ENCODE measurements around the gene REXO1.

The REXO1 gene

GRCh38 chr19:1851654-1852580, 3.6 kb upstream of the REXO1 start:
- H3K27me3 ChIP-seq (ENCODE audit: insufficient read depth, low read length, poor library complexity): no peaks in the 10 kb centered on the region
- DNase-seq: peak; percentile 70
- H3K9me3 ChIP-seq (ENCODE audit: insufficient read depth, low read length, severe bottlenecking): no peaks in the 10 kb centered on the region
- peaks cover 66% of the 10 kb centered on the region for H4K20me1 ChIP-seq (ENCODE audit: insufficient read depth, low read length)
- peaks cover 43% of the 10 kb centered on the region for H3K4me1 ChIP-seq (ENCODE audit: insufficient read depth, low read length)
- H3K4me3 ChIP-seq (ENCODE audit: low read depth in 1 of 2, low read length in 2 of 2): peak overlapping the region in 1 of 2 experiments; percentile 12; a peak in 1 of 4 replicates
- peak overlapping the region; percentile 53 for H3K4me2 ChIP-seq (ENCODE audit: insufficient read depth, low read length)
- H3K9ac ChIP-seq (ENCODE audit: low read depth, low read length): peak overlapping the region; percentile 15; the same call in 1 of the 2 replicates
- 0 out of 3 replicates have a peak, but pooled peaks have one; percentile 5 for ATAC-seq (ENCODE audit: insufficient read depth, low read depth)
- no peak overlapping the region for H2AFZ ChIP-seq (ENCODE audit: low read depth, low read length)
- H3K27ac ChIP-seq (ENCODE audit: low read length): no peak overlapping the region; the same call in 1 of the 2 replicates
- peaks cover 67% of the 10 kb centered on the region for H3K79me2 ChIP-seq (ENCODE audit: insufficient read depth, low read length)
- peaks cover 16% of the 10 kb centered on the region for H3K36me3 ChIP-seq (ENCODE audit: insufficient read depth, low read length)
- TF ChIP-seq CTCF (IDR thresholded peaks at IDR 0.05; ENCODE audit: borderline replicate concordance, extremely low read depth, low read length, poor library complexity, severe bottlenecking): no peak
- no peak for TF ChIP-seq EZH2 (IDR thresholded peaks at IDR 0.05; ENCODE audit: borderline replicate concordance, low read depth, low read length, severe bottlenecking)

- H3K4me3 ChIP-seq (ENCODE audit: low read depth in 1 of 2, low read length in 2 of 2): no peak overlapping the region
- no peak overlapping the region for H2AFZ ChIP-seq (ENCODE audit: low read depth, low read length)
- peaks cover 68% of the 10 kb centered on the region for H4K20me1 ChIP-seq (ENCODE audit: insufficient read depth, low read length)
- DNase-seq: no peak
- peaks cover 24% of the 10 kb centered on the region for H3K36me3 ChIP-seq (ENCODE audit: insufficient read depth, low read length)
- no peaks in the 10 kb centered on the region for H3K9me3 ChIP-seq (ENCODE audit: insufficient read depth, low read length, severe bottlenecking)
- no peaks in the 10 kb centered on the region for H3K27me3 ChIP-seq (ENCODE audit: insufficient read depth, low read length, poor library complexity)
- ATAC-seq (ENCODE audit: insufficient read depth, low read depth): no peak
- H3K4me1 ChIP-seq (ENCODE audit: insufficient read depth, low read length): peaks cover 48% of the 10 kb centered on the region
- peak overlapping the region; percentile 15; the same call in 1 of the 2 replicates for H3K9ac ChIP-seq (ENCODE audit: low read depth, low read length)
- H3K4me2 ChIP-seq (ENCODE audit: insufficient read depth, low read length): peak overlapping the region; percentile 53; the same call in 1 of the 2 replicates
- H3K79me2 ChIP-seq (ENCODE audit: insufficient read depth, low read length): peaks cover 69% of the 10 kb centered on the region
- H3K27ac ChIP-seq (ENCODE audit: low read length): no peak overlapping the region
- no peak for TF ChIP-seq EZH2 (IDR thresholded peaks at IDR 0.05; ENCODE audit: borderline replicate concordance, low read depth, low read length, severe bottlenecking)
- TF ChIP-seq CTCF (IDR thresholded peaks at IDR 0.05; ENCODE audit: borderline replicate concordance, extremely low read depth, low read length, poor library complexity, severe bottlenecking): peak; percentile 29
Measured at GRCh38 chr19:1850809-1851653, 2.7 kb upstream of the REXO1 start.

GRCh38 chr19:1849886-1850398, 1.7 kb upstream of the REXO1 start:
- Histone ChIP-seq H3K36me3 (ENCODE audit: insufficient read depth, low read length) (peaks cover 31% of the 10 kb centered on the region), H3K4me2 (ENCODE audit: insufficient read depth, low read length) (no peak overlapping the region), H2AFZ (ENCODE audit: low read depth, low read length) (no peak overlapping the region), H3K79me2 (ENCODE audit: insufficient read depth, low read length) (peaks cover 69% of the 10 kb centered on the region), H3K4me3 (ENCODE audit: low read depth in 1 of 2, low read length in 2 of 2) (no peak overlapping the region), H3K9ac (ENCODE audit: low read depth, low read length) (no peak overlapping the region), H3K27ac (ENCODE audit: low read length) (no peak overlapping the region), H3K27me3 (ENCODE audit: insufficient read depth, low read length, poor library complexity) (no peaks in the 10 kb centered on the region), H3K9me3 (ENCODE audit: insufficient read depth, low read length, severe bottlenecking) (no peaks in the 10 kb centered on the region), H3K4me1 (ENCODE audit: insufficient read depth, low read length) (peaks cover 55% of the 10 kb centered on the region), H4K20me1 (ENCODE audit: insufficient read depth, low read length) (peaks cover 68% of the 10 kb centered on the region)
- no peak for ATAC-seq (ENCODE audit: insufficient read depth, low read depth)
- TF ChIP-seq EZH2 (IDR thresholded peaks at IDR 0.05; ENCODE audit: borderline replicate concordance, low read depth, low read length, severe bottlenecking) (no peak), CTCF (IDR thresholded peaks at IDR 0.05; ENCODE audit: borderline replicate concordance, extremely low read depth, low read length, poor library complexity, severe bottlenecking) (no peak)
- DNase-seq: no peak
